ENCODE measurements around the gene ANKLE1.
"Not testable (repeated sequence)": the region's sequence is repeated elsewhere in the genome, so short reads cannot be mapped to it uniquely, and the experiment has no call there.

- TF ChIP-seq, protein P1, sequence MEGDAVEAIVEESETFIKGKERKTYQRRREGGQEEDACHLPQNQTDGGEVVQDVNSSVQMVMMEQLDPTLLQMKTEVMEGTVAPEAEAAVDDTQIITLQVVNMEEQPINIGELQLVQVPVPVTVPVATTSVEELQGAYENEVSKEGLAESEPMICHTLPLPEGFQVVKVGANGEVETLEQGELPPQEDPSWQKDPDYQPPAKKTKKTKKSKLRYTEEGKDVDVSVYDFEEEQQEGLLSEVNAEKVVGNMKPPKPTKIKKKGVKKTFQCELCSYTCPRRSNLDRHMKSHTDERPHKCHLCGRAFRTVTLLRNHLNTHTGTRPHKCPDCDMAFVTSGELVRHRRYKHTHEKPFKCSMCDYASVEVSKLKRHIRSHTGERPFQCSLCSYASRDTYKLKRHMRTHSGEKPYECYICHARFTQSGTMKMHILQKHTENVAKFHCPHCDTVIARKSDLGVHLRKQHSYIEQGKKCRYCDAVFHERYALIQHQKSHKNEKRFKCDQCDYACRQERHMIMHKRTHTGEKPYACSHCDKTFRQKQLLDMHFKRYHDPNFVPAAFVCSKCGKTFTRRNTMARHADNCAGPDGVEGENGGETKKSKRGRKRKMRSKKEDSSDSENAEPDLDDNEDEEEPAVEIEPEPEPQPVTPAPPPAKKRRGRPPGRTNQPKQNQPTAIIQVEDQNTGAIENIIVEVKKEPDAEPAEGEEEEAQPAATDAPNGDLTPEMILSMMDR (optimal IDR thresholded peaks at IDR 0.05 in 1 of 3, IDR thresholded peaks at IDR 0.05 in 1 of 3, conservative IDR thresholded peaks at IDR 0.05 in 1 of 3; ENCODE audit: extremely low read depth in 1 of 3, insufficient read depth in 2 of 3, low read length in 3 of 3): not testable (repeated sequence)
- TF ChIP-seq EZH2 (IDR thresholded peaks at IDR 0.05; ENCODE audit: low read length): not testable (repeated sequence)
These were observed 6.8 kb upstream of the ANKLE1 start for GRCh38 chr19:17274892-17275291.
